Vagina (tissue), 2 donors: ENCODE results near the gene FAM171A2. TPM values are rescaled to one million over a fixed set of nuclear protein-coding genes. Genes with fewer than 3 reads are reported as not detected.
A peak's percentile ranks its signal among the peaks of the same experiment; 100 is the strongest.
"Not testable (repeated sequence)": the region's sequence is repeated elsewhere in the genome, so short reads cannot be mapped to it uniquely, and the experiment has no call there.

Experiments used
- DNase-seq, 2 donors: peaks; one replicate each; pipeline ENCODE4 v3.0.0-alpha.2; 2017; ENCODE audit errors: extremely low spot score in 2 of 2
- H3K27ac ChIP-seq: fragments of 200-600 bp; sonication (generic); one replicate; pipeline ENCODE4 v1.5.1; 2019
- H3K27me3 ChIP-seq: fragments of 200-600 bp; sonication (generic); one replicate; pipeline ENCODE4 v1.5.1; 2019
- H3K36me3 ChIP-seq, 2 donors: fragments of 200-600 bp; sonication (generic); one replicate each; pipeline ENCODE4 v1.5.1; 2017 to 2019
- H3K4me1 ChIP-seq: fragments of 200-600 bp; sonication (generic); one replicate; pipeline ENCODE4 v1.5.1; 2019
- H3K4me3 ChIP-seq, 2 donors: fragments of 200-600 bp; sonication (generic); 1 replicate in 1 of 2; 2 replicates in 1 of 2; pipeline ENCODE4 v1.5.1; 2016 to 2019
- H3K9me3 ChIP-seq: fragments of 200-600 bp; sonication (generic); one replicate; pipeline ENCODE4 v1.5.1; 2019
- POLR2A ChIP-seq, 2 donors: fragments of 450-650 bp; IDR thresholded peaks; one replicate each; pipeline ENCODE4 v1.6.1; 2017; ENCODE audit warnings: antibody characterized with exemption in 2 of 2, mild to moderate bottlenecking in 2 of 2, moderate library complexity in 2 of 2
- POLR2AphosphoS5 ChIP-seq, 2 donors: sonication (generic); formaldehyde crosslinking; IDR thresholded peaks; one replicate each; pipeline ENCODE4 v1.9.0; 2017; ENCODE audit warnings: antibody characterized with exemption in 2 of 2, mild to moderate bottlenecking in 2 of 2, low read depth in 1 of 2; ENCODE audit not compliant: insufficient read depth in 1 of 2
- intact Hi-C: fragments of 100-400 bp; cut with DNase I; formaldehyde crosslinking; loops from one replicate; pipeline ENCODE4 v1.15.1; 2023
- total RNA-seq: library from RNA; depleted of rRNA; stranded (reverse); fragments of >200 nt; gene quantifications from one replicate; pipeline ENCODE4 v1.2.3, GENCODE V29; 2016
- TF ChIP-seq, protein P1 (sequence below), 3 experiments: fragments of 450-650 bp in 2 of 3; fragments of 200-600 bp in 1 of 3; sonication (generic) in 1 of 3; IDR thresholded peaks; one replicate each; pipeline ENCODE4 v1.5.1; 2017 to 2019; ENCODE audit warnings: antibody characterized with exemption in 3 of 3, mild to moderate bottlenecking in 2 of 3, moderate library complexity in 2 of 3

Gene FAM171A2
- total RNA-seq, 1 donor from 2014 or later = 4.2 TPM

DNA sequence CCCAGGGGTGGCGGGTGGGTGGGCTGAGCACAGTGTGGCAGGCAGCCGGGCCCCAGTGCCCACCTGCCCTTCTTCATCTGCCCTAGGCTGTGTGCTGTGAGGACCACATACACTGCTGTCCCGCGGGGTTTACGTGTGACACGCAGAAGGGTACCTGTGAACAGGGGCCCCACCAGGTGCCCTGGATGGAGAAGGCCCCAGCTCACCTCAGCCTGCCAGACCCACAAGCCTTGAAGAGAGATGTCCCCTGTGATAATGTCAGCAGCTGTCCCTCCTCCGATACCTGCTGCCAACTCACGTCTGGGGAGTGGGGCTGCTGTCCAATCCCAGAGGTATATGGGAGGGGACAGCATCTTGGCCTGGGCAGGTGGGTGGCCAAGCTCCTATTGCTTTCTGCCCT lies 12.2 kb downstream of the FAM171A2 start:
- peaks cover 0 to 26% of the 10 kb centered on the region in 2 donors for H3K36me3 ChIP-seq
- intact Hi-C loops = no loop called here
- no peaks in the 10 kb centered on the region for H3K9me3 ChIP-seq
- peaks cover 23% of the 10 kb centered on the region for H3K4me1 ChIP-seq
- TF ChIP-seq POLR2A (IDR thresholded peaks at IDR 0.05) = no peak
- TF ChIP-seq, protein P1, sequence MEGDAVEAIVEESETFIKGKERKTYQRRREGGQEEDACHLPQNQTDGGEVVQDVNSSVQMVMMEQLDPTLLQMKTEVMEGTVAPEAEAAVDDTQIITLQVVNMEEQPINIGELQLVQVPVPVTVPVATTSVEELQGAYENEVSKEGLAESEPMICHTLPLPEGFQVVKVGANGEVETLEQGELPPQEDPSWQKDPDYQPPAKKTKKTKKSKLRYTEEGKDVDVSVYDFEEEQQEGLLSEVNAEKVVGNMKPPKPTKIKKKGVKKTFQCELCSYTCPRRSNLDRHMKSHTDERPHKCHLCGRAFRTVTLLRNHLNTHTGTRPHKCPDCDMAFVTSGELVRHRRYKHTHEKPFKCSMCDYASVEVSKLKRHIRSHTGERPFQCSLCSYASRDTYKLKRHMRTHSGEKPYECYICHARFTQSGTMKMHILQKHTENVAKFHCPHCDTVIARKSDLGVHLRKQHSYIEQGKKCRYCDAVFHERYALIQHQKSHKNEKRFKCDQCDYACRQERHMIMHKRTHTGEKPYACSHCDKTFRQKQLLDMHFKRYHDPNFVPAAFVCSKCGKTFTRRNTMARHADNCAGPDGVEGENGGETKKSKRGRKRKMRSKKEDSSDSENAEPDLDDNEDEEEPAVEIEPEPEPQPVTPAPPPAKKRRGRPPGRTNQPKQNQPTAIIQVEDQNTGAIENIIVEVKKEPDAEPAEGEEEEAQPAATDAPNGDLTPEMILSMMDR (IDR thresholded peaks at IDR 0.05) = no peak
- TF ChIP-seq POLR2AphosphoS5 (IDR thresholded peaks at IDR 0.05; ENCODE audit: insufficient read depth in 1 of 2, low read depth in 1 of 2) = no peak
- no peak overlapping the region for H3K27ac ChIP-seq
- H3K4me3 ChIP-seq = no peak overlapping the region
- DNase-seq = no peak
- H3K27me3 ChIP-seq = no peaks in the 10 kb centered on the region

DNA sequence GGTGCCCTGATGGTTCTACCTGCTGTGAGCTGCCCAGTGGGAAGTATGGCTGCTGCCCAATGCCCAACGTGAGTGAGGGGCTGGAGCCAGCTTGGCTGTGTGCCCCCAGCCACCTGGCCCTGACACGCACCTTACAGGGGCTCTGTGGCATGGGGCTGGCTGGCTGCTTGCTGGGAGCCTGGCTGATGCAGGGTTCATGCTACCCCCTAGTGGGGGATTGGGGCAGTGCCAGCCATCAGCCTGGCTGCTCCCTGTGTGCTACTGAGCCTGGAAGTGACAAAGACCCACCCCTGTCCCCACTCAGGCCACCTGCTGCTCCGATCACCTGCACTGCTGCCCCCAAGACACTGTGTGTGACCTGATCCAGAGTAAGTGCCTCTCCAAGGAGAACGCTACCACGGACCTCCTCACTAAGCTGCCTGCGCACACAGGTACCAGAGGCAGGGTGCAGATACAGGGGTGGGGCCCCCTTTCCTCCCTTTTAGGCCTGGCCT lies 12.9 kb downstream of the FAM171A2 start:
- DNase-seq = no peak
- H3K27me3 ChIP-seq = no peaks in the 10 kb centered on the region
- H3K4me1 ChIP-seq = peaks cover 29% of the 10 kb centered on the region
- no peak overlapping the region for H3K4me3 ChIP-seq
- intact Hi-C loops = no loop called here
- no peaks in the 10 kb centered on the region for H3K9me3 ChIP-seq
- H3K36me3 ChIP-seq = peaks cover 0 to 26% of the 10 kb centered on the region in 2 donors
- no peak for TF ChIP-seq POLR2AphosphoS5 (IDR thresholded peaks at IDR 0.05; ENCODE audit: insufficient read depth in 1 of 2, low read depth in 1 of 2)
- TF ChIP-seq, protein P1 (IDR thresholded peaks at IDR 0.05) = peak; percentile 32 to 58 (median 52)
- no peak for TF ChIP-seq POLR2A (IDR thresholded peaks at IDR 0.05)
- H3K27ac ChIP-seq = no peak overlapping the region

DNA sequence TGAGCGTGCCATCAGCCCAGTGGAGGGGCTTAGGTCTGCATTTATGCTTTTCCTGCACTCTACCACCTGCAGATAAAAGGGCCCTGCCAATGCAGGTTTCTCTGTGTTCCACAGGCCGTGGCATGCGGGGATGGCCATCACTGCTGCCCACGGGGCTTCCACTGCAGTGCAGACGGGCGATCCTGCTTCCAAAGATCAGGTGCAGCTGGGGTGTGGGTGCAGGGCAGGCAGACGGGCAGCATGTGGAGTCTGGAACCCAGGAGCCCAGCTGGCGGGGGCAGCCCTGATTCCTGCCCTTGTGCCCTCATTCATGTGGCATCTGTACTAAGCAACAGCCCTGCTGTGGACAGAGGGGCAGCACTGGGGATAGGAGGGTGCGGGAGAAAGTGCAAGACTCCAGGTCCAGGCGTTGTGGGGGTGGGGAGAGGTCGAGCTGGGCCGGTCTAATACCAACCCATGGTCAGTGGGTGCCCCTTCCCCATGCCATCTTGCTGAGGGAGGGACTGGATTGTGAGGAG lies 14.0 kb downstream of the FAM171A2 start:
- Histone ChIP-seq H3K27me3 (no peaks in the 10 kb centered on the region), H3K27ac (no peak overlapping the region), H3K9me3 (no peaks in the 10 kb centered on the region), H3K4me1 (peaks cover 32% of the 10 kb centered on the region), H3K36me3 (peaks cover 0 to 26% of the 10 kb centered on the region in 2 donors), H3K4me3 (no peak overlapping the region)
- no peak for DNase-seq
- intact Hi-C loops = no loop called here
- TF ChIP-seq POLR2A (IDR thresholded peaks at IDR 0.05) = no peak
- TF ChIP-seq, protein P1 (IDR thresholded peaks at IDR 0.05) = no peak
- TF ChIP-seq POLR2AphosphoS5 (IDR thresholded peaks at IDR 0.05; ENCODE audit: insufficient read depth in 1 of 2, low read depth in 1 of 2) = no peak

DNA sequence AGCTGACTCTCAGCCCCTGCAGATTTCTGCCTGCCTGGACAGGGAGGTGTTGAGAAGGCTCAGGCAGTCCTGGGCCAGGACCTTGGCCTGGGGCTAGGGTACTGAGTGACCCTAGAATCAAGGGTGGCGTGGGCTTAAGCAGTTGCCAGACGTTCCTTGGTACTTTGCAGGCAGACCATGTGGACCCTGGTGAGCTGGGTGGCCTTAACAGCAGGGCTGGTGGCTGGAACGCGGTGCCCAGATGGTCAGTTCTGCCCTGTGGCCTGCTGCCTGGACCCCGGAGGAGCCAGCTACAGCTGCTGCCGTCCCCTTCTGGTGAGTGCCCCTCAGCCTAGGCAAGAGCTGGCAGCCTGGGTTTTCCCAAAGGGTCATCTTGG lies 14.7 kb downstream of the FAM171A2 start:
- Histone ChIP-seq H3K36me3 (peaks cover 0 to 26% of the 10 kb centered on the region in 2 donors), H3K27ac (no peak overlapping the region), H3K27me3 (no peaks in the 10 kb centered on the region), H3K4me3 (no peak overlapping the region), H3K4me1 (peaks cover 39% of the 10 kb centered on the region), H3K9me3 (no peaks in the 10 kb centered on the region)
- no peak for TF ChIP-seq POLR2A (IDR thresholded peaks at IDR 0.05)
- TF ChIP-seq, protein P1 (IDR thresholded peaks at IDR 0.05) = no peak
- no peak for TF ChIP-seq POLR2AphosphoS5 (IDR thresholded peaks at IDR 0.05; ENCODE audit: insufficient read depth in 1 of 2, low read depth in 1 of 2)
- no peak for DNase-seq
- intact Hi-C loops = no loop called here

DNA sequence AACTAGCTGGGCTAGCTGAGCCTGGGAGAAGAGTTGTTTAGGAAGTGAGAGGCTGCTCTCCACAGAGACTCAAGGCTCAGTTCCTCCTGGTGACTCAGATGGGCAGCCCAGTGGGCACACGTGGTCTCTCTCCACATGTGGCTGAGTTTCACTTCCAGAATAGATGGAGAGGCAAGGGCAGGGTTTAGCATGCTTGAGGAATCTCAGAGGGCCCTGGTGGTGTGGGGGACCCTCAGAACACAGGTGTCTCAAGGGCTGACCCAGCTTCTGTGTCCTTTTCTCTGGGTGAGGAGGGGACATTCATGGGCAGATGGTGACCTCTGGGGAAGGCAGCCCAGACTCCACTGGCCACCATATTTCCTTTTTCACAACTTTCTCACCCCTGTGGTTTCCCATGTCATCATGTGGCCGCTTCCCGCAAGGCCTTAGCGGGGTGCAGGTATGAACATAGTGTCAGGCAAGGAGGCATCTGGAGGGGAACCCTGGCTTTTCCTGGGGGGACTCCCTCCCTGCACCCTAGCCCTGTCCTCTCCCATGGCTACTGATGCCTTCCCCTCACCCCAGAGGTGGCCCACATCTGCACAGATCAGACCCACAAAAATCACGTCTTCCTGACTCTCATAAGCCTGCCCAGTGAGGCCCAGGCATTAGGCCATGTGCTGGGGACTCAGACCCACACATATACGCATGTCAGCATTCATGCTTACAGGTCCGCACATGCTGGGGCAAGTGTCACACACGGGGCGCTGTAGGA lies 15.2 kb downstream of the FAM171A2 start:
- intact Hi-C loops = no loop called here
- Histone ChIP-seq H3K4me1 (peaks cover 44% of the 10 kb centered on the region), H3K27ac (no peak overlapping the region), H3K27me3 (no peaks in the 10 kb centered on the region), H3K36me3 (peaks cover 0 to 26% of the 10 kb centered on the region in 2 donors), H3K4me3 (no peak overlapping the region), H3K9me3 (no peaks in the 10 kb centered on the region)
- TF ChIP-seq, protein P1 (IDR thresholded peaks at IDR 0.05) = no peak
- TF ChIP-seq POLR2A (IDR thresholded peaks at IDR 0.05) = no peak
- TF ChIP-seq POLR2AphosphoS5 (IDR thresholded peaks at IDR 0.05; ENCODE audit: insufficient read depth in 1 of 2, low read depth in 1 of 2) = no peak
- no peak for DNase-seq

DNA sequence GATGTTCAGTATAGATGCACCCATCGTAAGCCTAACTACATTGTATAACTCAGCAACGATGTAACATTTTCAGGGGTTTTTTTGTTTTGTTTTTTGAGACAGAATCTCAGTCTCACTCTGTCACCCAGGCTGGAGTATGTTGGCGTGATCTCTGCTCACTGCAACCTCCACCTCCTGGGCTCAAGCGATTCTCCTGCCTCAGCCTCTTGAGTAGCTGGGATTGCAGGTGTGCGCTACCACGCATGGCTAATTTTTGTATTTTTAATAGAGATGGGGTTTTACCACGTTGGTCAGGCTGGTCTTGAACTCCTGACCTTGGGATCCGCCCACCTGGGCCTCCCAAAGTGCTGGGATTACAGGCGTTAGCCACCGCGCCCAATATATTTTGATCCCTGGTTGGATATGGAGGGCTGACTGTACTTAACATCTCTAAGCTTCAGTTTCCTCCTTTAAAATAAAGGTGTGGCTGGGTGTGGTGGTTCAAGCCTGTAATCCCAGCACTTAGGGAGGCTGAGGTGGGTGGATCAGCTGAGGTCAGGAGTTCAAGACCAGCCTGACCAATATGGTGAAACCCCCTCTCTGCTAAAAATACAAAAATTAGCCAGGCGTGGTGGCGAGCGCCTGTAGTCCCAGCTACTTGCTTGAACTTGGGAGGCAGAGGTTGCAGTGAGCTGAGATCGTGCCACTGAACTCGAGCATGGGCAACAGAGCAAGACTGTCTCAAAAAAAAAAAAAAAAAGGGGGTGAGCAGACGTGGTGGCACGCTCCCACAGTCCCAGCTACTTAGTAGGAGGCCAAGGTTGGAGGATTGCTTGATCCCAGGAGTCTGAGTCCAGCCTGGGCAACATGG lies 16.2 kb downstream of the FAM171A2 start:
- intact Hi-C loops, H3K4me3 ChIP-seq, H3K27me3 ChIP-seq, H3K27ac ChIP-seq, DNase-seq, H3K9me3 ChIP-seq: not testable (repeated sequence)
- peaks cover 46% of the 10 kb centered on the region for H3K4me1 ChIP-seq
- peaks cover 0 to 21% of the 10 kb centered on the region in 2 donors for H3K36me3 ChIP-seq
